ENCODE measurements around the gene FAM83C.

- no peak for TF ChIP-seq EP300 (IDR thresholded peaks at IDR 0.05; ENCODE audit: borderline replicate concordance)
- no peak for TF ChIP-seq RAD21 (IDR thresholded peaks at IDR 0.05; ENCODE audit: low read depth)
- TF ChIP-seq CEBPB (IDR thresholded peaks at IDR 0.05), result no peak
- no peak for TF ChIP-seq FOXM1 (IDR thresholded peaks at IDR 0.05; ENCODE audit: borderline replicate concordance, low read depth)
- TF ChIP-seq, protein P1, sequence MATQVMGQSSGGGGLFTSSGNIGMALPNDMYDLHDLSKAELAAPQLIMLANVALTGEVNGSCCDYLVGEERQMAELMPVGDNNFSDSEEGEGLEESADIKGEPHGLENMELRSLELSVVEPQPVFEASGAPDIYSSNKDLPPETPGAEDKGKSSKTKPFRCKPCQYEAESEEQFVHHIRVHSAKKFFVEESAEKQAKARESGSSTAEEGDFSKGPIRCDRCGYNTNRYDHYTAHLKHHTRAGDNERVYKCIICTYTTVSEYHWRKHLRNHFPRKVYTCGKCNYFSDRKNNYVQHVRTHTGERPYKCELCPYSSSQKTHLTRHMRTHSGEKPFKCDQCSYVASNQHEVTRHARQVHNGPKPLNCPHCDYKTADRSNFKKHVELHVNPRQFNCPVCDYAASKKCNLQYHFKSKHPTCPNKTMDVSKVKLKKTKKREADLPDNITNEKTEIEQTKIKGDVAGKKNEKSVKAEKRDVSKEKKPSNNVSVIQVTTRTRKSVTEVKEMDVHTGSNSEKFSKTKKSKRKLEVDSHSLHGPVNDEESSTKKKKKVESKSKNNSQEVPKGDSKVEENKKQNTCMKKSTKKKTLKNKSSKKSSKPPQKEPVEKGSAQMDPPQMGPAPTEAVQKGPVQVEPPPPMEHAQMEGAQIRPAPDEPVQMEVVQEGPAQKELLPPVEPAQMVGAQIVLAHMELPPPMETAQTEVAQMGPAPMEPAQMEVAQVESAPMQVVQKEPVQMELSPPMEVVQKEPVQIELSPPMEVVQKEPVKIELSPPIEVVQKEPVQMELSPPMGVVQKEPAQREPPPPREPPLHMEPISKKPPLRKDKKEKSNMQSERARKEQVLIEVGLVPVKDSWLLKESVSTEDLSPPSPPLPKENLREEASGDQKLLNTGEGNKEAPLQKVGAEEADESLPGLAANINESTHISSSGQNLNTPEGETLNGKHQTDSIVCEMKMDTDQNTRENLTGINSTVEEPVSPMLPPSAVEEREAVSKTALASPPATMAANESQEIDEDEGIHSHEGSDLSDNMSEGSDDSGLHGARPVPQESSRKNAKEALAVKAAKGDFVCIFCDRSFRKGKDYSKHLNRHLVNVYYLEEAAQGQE (IDR thresholded peaks at IDR 0.05; ENCODE audit: low read depth), result no peak
- TF ChIP-seq YY1 (IDR thresholded peaks at IDR 0.05; ENCODE audit: low read depth), result no peak
- no peak for TF ChIP-seq TAF1 (IDR thresholded peaks at IDR 0.05; ENCODE audit: low read depth)
- TF ChIP-seq CREB1 (IDR thresholded peaks at IDR 0.05; ENCODE audit: low read depth), result no peak
These were observed 34.5 kb upstream of the FAM83C start for GRCh38 chr20:35326740-35327073.
